B cell (primary cell): ENCODE results near the gene HDAC11. TPM values are rescaled to one million over a fixed set of nuclear protein-coding genes. Genes with fewer than 3 reads are reported as not detected.

ENCODE experiments used
- ATAC-seq: fragments of 200-7000 bp; cut with Tn5 transposase; one replicate; pipeline ENCODE4 v1.10.0; 2021; ENCODE audit warnings: low read depth, mild to moderate bottlenecking, moderate number of reproducible peaks, moderate library complexity
- CTCF ChIA-PET: fragments of 350-600 bp; sonication (Branson Sonifier 250); formaldehyde crosslinking; loops from one replicate; lab custom pipeline; 2021; ENCODE audit warnings: antibody characterized with exemption, inconsistent platforms; lab: Charles Lee
- POLR2A ChIA-PET: fragments of 350-600 bp; sonication (Branson Sonifier 250); formaldehyde crosslinking; loops from one replicate; lab custom pipeline; 2021; ENCODE audit warnings: antibody characterized with exemption; lab: Charles Lee
- DNase-seq: peaks from one replicate; pipeline ENCODE4 v3.0.0; 2013
- H2AFZ ChIP-seq: 2 replicates; pipeline ENCODE4 v1.6.1; 2012; ENCODE audit warnings: mild to moderate bottlenecking, low read depth, low read length; ENCODE audit not compliant: insufficient read depth, poor library complexity, severe bottlenecking
- H3K27ac ChIP-seq, 2 donors: 1 replicate in 1 of 2; 2 replicates in 1 of 2; pipeline ENCODE4 v1.5.1; 2012 to 2013; ENCODE audit warnings: low read length in 2 of 2, mild to moderate bottlenecking in 2 of 2, moderate library complexity in 1 of 2
- H3K27me3 ChIP-seq, 4 experiments: fragments of 200-600 bp in 1 of 4; sonication (generic) in 1 of 4; replicated peaks in 1 of 4; 1 replicate in 2 of 4; 2 replicates in 2 of 4; pipeline versions ENCODE4 v1.6.1 to v1.7.0; 2013 to 2016; ENCODE audit warnings: low read length in 3 of 4, mild to moderate bottlenecking in 2 of 4, mixed read lengths in 1 of 4, moderate library complexity in 1 of 4; ENCODE audit not compliant: insufficient read depth in 4 of 4, control insufficient read depth in 3 of 4; ENCODE audit errors: control extremely low read depth in 1 of 4
- H3K36me3 ChIP-seq, 2 experiments: replicated peaks in 1 of 2; 1 replicate in 1 of 2; 2 replicates in 1 of 2; pipeline versions ENCODE4 v1.6.1 to v1.7.1; 2013; ENCODE audit warnings: low read length in 1 of 2; ENCODE audit not compliant: insufficient read depth in 2 of 2, control insufficient read depth in 1 of 2; ENCODE audit errors: control extremely low read depth in 1 of 2, extremely low read depth in 1 of 2
- H3K4me1 ChIP-seq, 2 donors: fragments of 200-600 bp in 1 of 2; sonication (generic) in 1 of 2; 1 replicate in 1 of 2; 2 replicates in 1 of 2; pipeline versions ENCODE4 v1.5.1 to v1.6.1; 2013 to 2017; ENCODE audit warnings: low read length in 2 of 2; ENCODE audit not compliant: control insufficient read depth in 2 of 2, insufficient read depth in 2 of 2
- H3K4me2 ChIP-seq: replicated peaks from 2 replicates; pipeline ENCODE3; 2012; ENCODE audit warnings: mild to moderate bottlenecking, low read depth, low read length; ENCODE audit not compliant: poor library complexity, severe bottlenecking
- H3K4me3 ChIP-seq, 5 experiments: fragments of 200-600 bp in 1 of 5; sonication (generic) in 1 of 5; 1 replicate in 3 of 5; 2 replicates in 2 of 5; pipeline versions ENCODE4 v1.5.1 to v1.7.0; 2011 to 2016; ENCODE audit warnings: low read length in 4 of 5, mild to moderate bottlenecking in 4 of 5, low read depth in 2 of 5, control low read depth in 1 of 5, moderate library complexity in 1 of 5; ENCODE audit not compliant: insufficient read depth in 1 of 5; ENCODE audit errors: control extremely low read depth in 1 of 5, extremely low read depth in 1 of 5
- H3K79me2 ChIP-seq: fragments of 200-600 bp; sonication (generic); one replicate; pipeline ENCODE4 v1.6.0; 2016; ENCODE audit warnings: low read length; ENCODE audit not compliant: control insufficient read depth, insufficient read depth
- H3K9ac ChIP-seq: fragments of 200-600 bp; sonication (generic); 2 replicates; pipeline ENCODE4 v1.6.1; 2017; ENCODE audit warnings: mild to moderate bottlenecking, low read length, moderate library complexity
- H3K9me3 ChIP-seq, 3 donors: one replicate each; pipeline versions ENCODE4 v1.6.1 to v1.7.1; 2013; ENCODE audit warnings: low read length in 2 of 3; ENCODE audit not compliant: control insufficient read depth in 2 of 3, insufficient read depth in 1 of 3; ENCODE audit errors: control extremely low read depth in 1 of 3
- H4K20me1 ChIP-seq: 2 replicates; pipeline ENCODE4 v1.6.0; 2012; ENCODE audit warnings: mild to moderate bottlenecking, low read length; ENCODE audit not compliant: insufficient read depth, control insufficient read depth, poor library complexity, severe bottlenecking
- H3K27ac Mint-ChIP-seq: one replicate; pipeline ENCODE4 v1.8.0; 2021; ENCODE audit warnings: mixed read lengths
- H3K27me3 Mint-ChIP-seq: one replicate; pipeline ENCODE4 v1.8.0; 2021; ENCODE audit warnings: mixed read lengths
- H3K4me1 Mint-ChIP-seq: one replicate; pipeline ENCODE4 v1.8.0; 2021; ENCODE audit warnings: mixed read lengths
- H3K4me3 Mint-ChIP-seq: one replicate; pipeline ENCODE4 v1.8.0; 2021; ENCODE audit warnings: mixed read lengths
- H3K9me3 Mint-ChIP-seq: one replicate; pipeline ENCODE4 v1.8.0; 2022; ENCODE audit warnings: mixed read lengths; ENCODE audit not compliant: insufficient read depth
- CTCF ChIP-seq: fragments of 200-600 bp; IDR thresholded peaks from one replicate; pipeline ENCODE4 v1.8.0; 2022; ENCODE audit warnings: antibody characterized with exemption, mild to moderate bottlenecking
- EZH2 ChIP-seq: IDR thresholded peaks from 2 replicates; pipeline ENCODE4 v1.6.1; 2012; ENCODE audit warnings: borderline replicate concordance, low read depth, mild to moderate bottlenecking, moderate library complexity, low read length; ENCODE audit not compliant: insufficient read depth, poor library complexity, severe bottlenecking
- WGBS: methylation state at CpG from one replicate; pipeline ENCODE4 v1.1.5; 2013; ENCODE audit warnings: missing lambda C conversion rate; ENCODE audit not compliant: insufficient coverage; 5-methylcytosine and 5-hydroxymethylcytosine counted together
- intact Hi-C: fragments of 100-400 bp; cut with micrococcal nuclease; formaldehyde crosslinking; loops from one replicate; pipeline ENCODE4 v1.10.0; 2022
- polyA plus RNA-seq: library from polyadenylated mRNA; depleted of rRNA; stranded (reverse); fragments of >200 nt; gene quantifications from 2 replicates; pipeline ENCODE4 v1.2.3, GENCODE V29; 2012
- total RNA-seq, 2 donors: library from RNA; stranded (reverse); fragments of 120-200 nt in 1 of 2; gene quantifications; 1 replicate in 1 of 2; 2 replicates in 1 of 2; pipeline versions ENCODE4 v1.2.3 to v1.2.4, GENCODE V29; 2013 to 2022

Gene HDAC11
- total and polyA plus RNA-seq, 2 donors (not counting 1 experiment from before 2014, with no cell fraction given), result 0.76 to 5.5 TPM

- Histone ChIP-seq H3K36me3 (no peaks in the 10 kb centered on the region), H3K4me3 (no peak overlapping the region), H4K20me1 (no peaks in the 10 kb centered on the region), H3K27ac (no peak overlapping the region), H3K9me3 (no peaks in the 10 kb centered on the region), H3K79me2 (no peaks in the 10 kb centered on the region), H3K4me1 (peaks cover 0 to 18% of the 10 kb centered on the region in 2 donors), H3K9ac (no peak overlapping the region), H2AFZ (no peak overlapping the region), H3K4me2 (no peak overlapping the region), H3K27me3 (no peaks in the 10 kb centered on the region)
- CTCF ChIA-PET, result no interaction called here
- no peak for TF ChIP-seq CTCF
- TF ChIP-seq EZH2, result no peak
- no peaks in the 10 kb centered on the region for H3K9me3 Mint-ChIP-seq
- intact Hi-C loops, result no loop called here
- no peak overlapping the region for H3K4me3 Mint-ChIP-seq
- no peak overlapping the region for H3K27ac Mint-ChIP-seq
- POLR2A ChIA-PET, result no interaction called here
- 94% methylated on average over 16 of the region's 21 CpGs for WGBS
- peaks cover 7% of the 10 kb centered on the region for H3K4me1 Mint-ChIP-seq
- H3K27me3 Mint-ChIP-seq, result no peaks in the 10 kb centered on the region
- ATAC-seq (no peak), DNase-seq (no peak)
These were observed 4.0 kb downstream of the HDAC11 start for GRCh38 chr3:13483988-13484695.

- no peak overlapping the region for H3K4me3 Mint-ChIP-seq
- POLR2A ChIA-PET, result no interaction called here
These were observed 4.9 kb downstream of the HDAC11 start for GRCh38 chr3:13484851-13485590.

More at GRCh38 chr3:13484851-13485590, 4.9 kb downstream of the HDAC11 start:
- Histone ChIP-seq H4K20me1 (no peaks in the 10 kb centered on the region), H2AFZ (no peak overlapping the region), H3K79me2 (no peaks in the 10 kb centered on the region), H3K4me1 (peaks cover 0 to 11% of the 10 kb centered on the region in 2 donors), H3K9me3 (no peaks in the 10 kb centered on the region), H3K4me3 (no peak overlapping the region), H3K4me2 (no peak overlapping the region), H3K36me3 (no peaks in the 10 kb centered on the region), H3K9ac (no peak overlapping the region), H3K27ac (no peak overlapping the region), H3K27me3 (no peaks in the 10 kb centered on the region)
- Mint-ChIP-seq H3K9me3 (no peaks in the 10 kb centered on the region), H3K27me3 (no peaks in the 10 kb centered on the region), H3K27ac (no peak overlapping the region), H3K4me1 (peaks cover 7% of the 10 kb centered on the region)
- TF ChIP-seq CTCF (no peak), EZH2 (no peak)
- 30% methylated on average over 7 of the region's 7 CpGs for WGBS
- no peak for DNase-seq
- CTCF ChIA-PET, result interaction anchor here (1.7 kb wide), 1 partner anchor 24 kb away, joined by 5 read pairs; no protein-coding TSS in a partner anchor
- intact Hi-C loops, result no loop called here
- no peak for ATAC-seq
